Measurements from ENCODE around the gene ALDH1A2.

DNA sequence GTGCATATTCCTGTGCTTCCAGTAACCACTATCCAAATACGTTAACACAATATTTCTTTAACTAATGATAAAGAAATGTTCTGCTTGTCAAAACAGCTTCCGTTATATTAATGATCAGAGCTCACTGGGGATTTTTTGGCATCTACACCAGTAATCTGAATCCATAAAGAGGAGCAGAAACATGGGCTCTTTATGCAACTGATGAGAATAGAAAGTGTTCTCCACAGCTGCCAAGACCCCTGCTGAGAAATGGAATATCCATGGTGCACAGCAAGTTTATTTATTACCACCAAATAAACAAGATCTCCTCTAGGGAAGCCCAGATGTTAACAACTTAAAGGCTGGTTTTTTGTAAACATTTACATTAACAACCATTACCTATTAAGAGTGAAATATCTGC is 54.5 kb downstream of the ALDH1A2 start:
- no peak for TF ChIP-seq CTCF (IDR thresholded peaks at IDR 0.05; ENCODE audit: insufficient read depth, low read length, poor library complexity, severe bottlenecking)
- no peak for TF ChIP-seq EZH2phosphoT487 (conservative IDR thresholded peaks at IDR 0.05; ENCODE audit: low read length)

All from SU-DHL-6 (cell line).